Tongue (tissue), 2 donors: Measurements from ENCODE around the gene PSMB3. TPM values are rescaled to one million over a fixed set of nuclear protein-coding genes. Genes with fewer than 3 reads are reported as not detected.
"Not testable (repeated sequence)": the region's sequence is repeated elsewhere in the genome, so short reads cannot be mapped to it uniquely, and the experiment has no call there.

Experiments used
- DNase-seq: peaks from one replicate; pipeline ENCODE4 v3.0.0-alpha.2; 2015
- total RNA-seq: library from RNA; depleted of rRNA; stranded (reverse); fragments of >200 nt; gene quantifications from one replicate; pipeline ENCODE4 v1.2.3, GENCODE V29; 2014

PSMB3 gene
- total RNA-seq, 1 donor from 2014 or later: 64.7 TPM

DNA sequence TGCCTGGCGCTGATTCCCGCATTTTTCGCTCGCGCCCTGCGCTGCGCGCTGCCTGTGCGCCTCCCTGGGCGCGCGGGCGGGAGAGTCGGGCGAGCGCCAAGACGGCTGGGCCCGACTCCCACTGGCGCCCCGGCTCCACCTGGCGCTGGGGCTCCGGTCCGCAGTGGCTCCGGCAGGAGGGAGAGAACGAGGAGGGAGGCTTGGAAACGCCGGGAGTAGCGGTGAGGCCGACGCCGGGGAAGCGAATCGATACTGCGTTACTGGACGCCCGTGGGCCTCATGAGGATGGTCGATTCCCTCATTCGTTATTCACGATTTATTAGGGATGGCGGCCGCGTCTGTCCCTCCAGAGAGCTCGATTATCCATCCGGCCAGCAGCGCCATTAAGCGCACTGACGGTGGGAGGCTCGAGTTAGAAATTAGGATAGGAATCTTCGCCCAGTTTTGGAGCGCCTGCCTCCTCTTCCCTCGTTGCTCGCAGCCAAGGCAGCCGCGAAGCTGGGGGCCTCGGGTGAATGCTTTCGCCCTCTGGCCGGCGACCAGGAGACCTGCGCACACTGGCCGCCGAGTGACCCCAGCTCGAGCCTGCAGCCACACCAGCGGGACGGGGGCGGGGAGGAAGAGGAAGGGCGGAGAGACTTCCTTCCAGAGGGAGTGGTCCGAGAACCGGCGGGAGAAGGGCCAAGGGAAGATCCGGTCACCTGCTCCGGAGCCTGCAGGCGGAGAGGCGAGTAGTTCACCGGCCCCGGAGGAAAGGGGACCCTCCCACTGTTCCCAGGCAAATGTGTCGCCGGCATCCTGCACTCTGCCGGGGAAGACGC, 3.1 kb upstream of the PSMB3 start:
- DNase-seq: peak; percentile 90

DNA sequence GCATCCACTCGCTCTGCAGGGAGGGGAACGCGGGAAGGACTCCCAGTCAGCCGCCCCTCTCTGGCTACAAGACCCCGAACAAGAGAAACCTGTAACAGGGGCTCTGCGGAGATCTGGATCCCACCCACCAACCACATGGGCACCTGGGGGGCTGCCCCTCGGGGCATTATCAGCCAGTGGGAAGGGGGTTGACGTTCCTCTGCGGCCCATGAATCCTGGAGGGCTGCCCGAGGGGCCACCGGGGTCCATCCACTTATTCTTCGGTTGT, 2.6 kb upstream of the PSMB3 start:
- no peak for DNase-seq

DNA sequence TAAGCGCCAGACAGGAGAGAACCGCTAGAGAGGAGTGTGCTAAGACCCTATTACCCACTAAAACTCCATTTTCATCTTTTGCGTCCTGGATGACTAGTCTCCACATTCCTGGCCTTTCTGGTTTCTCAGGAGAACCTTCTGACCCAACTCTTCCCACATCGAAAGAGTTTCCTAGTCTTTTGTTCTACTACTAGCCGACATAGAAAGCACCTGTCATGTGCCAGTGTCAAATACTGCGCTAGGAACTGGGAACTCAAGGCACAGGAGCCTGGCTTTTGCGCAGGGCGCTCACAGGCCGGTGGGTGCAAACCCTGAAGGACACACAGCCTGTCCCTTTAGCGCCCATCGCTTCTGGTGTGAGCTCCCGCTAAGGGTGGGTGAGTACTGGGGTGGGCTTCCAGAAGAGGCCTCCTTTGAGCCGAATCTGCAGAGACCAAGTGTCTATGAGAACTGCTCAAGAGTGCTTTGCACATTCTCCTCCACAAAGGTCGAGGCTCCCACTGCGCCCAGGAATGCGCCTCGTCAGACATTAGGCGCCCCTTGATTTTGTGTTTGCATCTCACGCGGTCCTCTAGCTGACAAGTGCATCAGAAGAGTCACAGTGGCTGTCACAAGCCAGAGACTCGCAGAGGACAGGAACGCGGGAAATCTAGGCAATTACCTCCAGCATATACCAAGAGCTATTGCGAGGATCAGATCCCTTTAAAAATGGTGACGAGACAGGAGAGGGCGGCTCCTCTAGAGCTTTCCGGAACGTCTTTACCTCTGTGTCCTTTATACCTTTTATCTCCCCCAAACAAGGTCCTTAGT, 2.0 kb upstream of the PSMB3 start:
- DNase-seq: peak; percentile 35

DNA sequence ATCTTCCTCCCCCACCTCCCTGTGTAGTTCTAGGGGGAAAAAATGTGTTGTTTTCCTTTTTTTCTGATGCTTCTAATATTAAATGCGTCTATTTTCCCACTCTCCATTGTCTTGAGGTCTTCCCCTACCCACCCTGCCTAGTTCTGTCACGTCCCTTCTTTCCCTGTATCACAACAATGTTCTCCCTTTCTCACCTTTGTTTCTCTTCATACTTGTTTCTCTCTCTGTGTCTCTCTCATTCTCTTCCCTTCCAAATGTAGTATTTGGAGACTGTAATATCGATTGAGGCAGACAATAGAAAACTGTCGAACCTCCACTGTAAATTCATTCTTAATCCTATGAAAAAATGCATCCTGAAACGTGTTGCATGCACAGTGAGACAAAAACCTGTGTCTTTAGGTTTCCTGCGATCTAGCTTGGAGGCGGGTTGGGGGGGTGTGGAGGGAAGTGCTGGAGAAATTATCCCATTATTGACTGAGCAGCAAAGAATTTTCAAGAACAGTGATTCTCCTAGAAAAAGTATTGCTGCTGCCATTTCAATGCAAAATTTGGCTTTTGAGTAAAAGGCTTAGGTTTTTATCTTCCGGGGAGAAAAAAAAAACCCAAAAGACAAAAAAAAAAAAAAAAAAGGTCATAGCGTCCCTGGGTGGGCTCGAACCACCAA, 1.3 kb upstream of the PSMB3 start:
- DNase-seq: no peak

DNA sequence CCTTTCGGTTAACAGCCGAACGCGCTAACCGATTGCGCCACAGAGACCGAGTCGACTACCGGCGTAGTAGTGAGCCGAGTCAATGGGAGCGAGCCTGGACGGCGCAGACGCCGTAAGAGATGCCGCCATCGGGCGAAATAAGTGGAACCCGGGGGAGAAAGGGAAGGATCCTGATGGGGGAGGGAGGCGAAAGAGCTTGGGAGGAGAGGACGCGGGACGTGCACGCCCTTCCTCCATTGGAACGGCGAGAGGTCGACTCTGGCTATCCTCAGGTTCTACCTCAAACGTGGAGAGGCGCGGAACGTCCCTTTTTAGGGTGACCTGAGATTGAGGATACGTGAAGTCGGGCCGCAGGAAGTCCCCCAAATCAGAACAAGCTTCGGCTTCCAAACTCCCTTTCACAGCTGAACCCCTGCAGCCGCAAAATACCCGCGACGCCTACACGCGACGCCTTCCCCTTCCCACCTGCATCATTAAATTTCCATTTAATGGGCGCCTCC, 683 bp upstream of the PSMB3 start:
- peak; percentile 96 for DNase-seq

DNA sequence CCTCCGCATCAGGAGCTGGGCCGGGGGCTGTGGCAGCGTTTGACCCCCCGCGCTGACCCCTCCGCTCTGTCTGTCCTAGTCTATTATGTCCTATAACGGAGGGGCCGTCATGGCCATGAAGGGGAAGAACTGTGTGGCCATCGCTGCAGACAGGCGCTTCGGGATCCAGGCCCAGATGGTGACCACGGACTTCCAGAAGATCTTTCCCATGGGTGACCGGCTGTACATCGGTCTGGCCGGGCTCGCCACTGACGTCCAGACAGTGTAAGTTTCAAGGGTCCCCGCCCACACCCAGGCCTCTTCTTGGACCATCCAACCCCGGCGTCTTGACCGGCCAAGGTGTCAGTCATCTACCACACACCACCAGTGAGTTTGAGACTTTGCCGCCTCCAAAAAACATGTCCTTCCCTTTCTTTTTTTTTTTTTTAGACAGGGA, 548 bp downstream of the PSMB3 start:
- DNase-seq: no peak

DNA sequence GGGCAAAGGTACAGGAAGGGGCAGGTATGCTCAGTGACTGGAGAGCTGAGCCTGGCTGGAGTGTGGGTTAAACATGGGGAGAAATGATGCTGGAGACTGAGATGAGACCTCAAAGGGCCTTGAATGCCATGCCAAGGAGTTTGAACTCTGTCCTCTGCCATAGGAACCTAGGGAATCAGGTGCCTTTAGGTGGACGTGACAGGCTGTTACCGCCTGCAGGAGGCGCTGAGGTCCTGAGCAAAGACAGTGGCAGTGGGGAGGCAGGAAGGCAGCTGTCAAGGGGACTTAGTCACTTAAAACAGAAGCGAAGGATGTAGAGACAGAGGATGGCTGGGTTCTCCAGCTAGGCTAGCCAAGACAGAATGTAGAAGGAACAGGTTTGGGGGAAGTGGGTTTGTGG, 9.1 kb downstream of the PSMB3 start:
- no peak for DNase-seq

DNA sequence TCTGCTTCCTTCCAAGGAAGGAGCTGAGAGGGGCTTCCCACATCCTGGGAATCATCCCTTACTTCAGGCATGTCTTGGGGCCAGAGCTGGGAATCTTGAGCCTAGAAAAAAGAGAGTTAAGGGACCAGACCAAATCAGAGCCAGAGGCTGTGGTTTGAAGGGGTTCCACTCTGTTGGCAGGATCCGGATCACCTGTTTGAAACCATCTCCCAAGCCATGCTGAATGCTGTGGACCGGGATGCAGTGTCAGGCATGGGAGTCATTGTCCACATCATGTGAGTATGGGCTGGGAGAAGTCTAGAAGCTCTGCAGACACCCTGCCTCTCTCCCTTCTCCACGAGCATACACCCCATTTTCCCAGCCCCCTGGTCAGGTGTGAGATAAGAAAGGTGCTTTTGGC, 9.7 kb downstream of the PSMB3 start:
- DNase-seq: no peak

DNA sequence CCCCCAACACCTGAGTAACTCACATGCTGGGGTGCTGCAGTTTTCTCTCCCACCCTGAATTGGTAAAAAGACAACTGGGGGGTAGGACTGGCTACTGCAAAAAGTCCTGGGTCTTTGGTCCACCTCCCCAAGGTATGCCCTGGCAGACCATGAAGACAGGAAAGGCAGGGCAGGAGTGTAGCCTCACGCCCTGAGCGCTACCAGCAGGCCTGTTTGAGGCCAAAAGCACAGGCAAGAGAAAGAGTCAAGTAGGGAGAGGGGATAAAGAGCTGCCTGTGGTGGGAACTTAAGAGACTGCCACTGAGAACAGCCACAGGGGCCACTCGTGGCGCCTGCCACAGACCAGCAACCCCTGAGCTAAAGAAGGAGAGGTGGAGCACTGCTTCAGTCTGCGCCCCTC, 13.8 kb downstream of the PSMB3 start:
- no peak for DNase-seq

DNA sequence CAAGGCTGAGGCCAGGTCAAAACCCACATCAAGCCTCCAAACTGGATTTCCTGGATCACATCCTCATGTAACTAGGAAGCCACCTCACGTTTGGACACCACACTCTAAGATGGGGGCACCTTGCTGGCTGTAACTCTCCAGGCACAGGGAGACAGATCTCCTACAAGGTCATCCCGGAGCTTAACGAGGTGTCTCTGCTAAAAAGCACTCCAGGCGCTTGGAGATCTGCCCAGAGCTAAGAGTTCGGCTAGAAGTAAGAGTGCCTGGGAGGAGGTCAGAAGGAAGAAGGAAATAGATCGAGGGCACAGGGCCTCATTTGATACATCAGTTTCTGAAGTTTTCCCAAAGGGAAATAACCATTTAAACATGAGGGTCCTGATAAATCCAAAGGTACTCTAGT, 15.9 kb downstream of the PSMB3 start:
- DNase-seq: no peak

DNA sequence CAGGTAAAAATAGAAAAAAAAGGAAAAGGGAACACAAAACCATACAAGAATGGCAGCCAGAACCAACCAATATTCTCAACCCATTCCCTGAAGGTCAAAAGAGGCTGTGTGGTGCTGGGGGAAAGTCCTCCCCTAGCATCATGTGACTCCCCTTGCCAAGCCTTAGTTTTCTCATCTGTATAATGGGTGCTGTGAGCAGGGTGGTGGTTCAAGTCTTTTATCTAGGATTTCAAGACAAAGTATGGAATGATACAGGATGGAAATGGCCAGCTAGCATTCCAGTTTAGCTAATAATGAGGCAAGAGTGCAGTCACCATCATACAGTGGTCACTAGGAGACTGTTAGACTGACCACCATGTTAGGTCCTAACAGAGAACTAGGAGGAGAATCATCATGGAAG, 20.7 kb downstream of the PSMB3 start:
- no peak for DNase-seq

DNA sequence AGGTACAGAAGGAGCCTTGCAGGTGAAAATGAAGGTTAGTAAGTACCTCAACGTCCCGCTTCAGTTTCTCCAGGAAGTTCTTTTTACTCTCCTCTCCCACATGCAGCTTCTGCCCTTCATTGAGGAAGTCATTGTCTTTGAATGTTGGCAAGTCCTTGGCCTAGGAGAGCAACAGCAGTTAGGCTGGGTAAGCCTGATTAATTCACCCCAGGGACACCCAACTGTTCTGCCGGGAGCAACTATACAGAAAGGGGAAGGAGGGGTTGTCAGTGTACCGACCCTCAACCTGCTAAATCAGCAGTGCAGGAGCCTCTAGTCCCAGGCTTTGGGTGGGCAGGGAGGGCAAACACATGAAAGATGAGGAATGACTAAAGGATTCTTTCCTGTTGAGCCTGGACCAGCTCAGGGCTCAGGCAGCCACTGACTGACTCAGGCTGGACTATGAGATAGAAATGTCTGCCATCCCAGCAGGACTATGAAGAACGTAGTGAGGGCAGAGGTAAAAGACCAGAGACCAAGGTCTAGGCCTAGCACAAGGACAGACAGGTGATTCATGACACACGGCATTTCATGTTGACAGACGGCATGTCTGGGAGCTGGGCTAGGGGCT, 25.2 kb downstream of the PSMB3 start:
- no peak for DNase-seq

DNA sequence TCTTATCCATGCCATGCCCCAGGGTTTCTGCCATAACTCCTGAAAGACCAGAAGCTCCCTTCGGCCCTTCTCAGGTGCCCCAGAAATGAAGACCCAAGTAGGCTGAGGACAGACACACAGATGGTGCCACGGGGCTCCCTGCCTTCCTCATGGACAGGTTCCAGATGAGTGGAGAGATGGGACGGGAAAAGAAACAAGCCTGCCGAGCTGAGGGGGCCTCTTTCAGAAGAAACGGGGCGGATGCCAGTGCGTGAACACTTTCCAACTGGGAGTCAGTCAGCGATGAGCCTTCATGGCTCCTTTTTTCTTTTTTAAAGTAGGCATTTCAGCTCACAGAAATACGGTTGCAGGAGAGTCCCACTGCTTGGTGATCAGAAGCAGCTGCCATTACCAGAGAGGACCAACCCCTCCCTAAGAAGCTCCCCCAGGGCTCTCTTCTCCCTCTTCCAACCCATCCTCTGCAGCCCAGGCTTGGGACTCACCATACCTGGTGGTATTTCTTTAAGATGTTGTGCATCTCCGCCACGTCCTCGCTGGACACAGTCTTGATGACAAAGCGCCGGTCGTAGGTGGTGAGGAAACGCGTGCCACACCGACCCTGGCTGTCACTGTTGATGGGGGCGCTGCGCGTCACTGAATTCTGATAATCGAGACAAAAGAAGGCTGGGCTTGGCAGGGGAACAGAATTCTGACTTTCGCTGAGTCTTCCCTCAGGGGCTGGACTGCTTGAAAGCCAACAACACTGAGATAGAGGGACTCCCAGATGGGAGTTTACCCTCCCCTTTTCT, 27.6 kb downstream of the PSMB3 start:
- no peak for DNase-seq

DNA sequence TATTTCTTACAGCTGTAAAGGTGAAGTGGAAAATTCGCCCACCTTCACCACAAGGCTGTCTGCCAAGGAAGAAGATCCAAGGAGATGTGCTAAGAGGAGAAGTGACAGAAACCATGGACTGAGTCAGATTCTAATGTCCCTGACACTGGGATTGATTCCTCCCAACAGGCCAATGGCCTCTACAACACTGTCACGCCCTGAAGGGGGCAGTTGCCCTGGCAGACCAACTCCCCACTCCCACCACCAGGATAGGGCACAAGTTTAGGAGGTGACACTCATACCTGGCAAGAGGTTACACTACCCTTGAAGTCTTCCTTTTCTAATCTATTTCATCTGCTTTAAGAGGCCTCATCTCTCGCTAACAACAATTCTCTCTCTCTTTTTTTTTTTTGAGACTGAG, 30.7 kb downstream of the PSMB3 start:
- DNase-seq: no peak

DNA sequence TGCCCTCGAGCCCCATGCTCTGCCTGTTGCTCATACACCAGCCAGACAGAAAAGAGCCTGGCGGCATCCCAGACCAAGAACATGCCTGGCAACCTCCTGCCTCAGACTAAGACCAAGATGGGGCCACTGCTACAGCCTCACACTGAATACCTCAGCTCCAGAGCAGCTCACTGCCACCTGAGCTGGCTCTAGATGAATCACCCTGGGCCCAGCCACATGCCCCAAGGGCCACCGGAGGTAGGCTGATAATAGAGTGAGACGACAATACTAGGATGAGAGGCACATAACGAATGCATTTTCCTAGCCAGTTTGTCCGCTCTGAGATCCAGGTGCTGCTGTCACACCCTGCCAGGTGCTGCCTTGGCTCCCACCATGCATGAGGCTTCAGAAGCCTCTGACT, 33.8 kb downstream of the PSMB3 start:
- DNase-seq: no peak

DNA sequence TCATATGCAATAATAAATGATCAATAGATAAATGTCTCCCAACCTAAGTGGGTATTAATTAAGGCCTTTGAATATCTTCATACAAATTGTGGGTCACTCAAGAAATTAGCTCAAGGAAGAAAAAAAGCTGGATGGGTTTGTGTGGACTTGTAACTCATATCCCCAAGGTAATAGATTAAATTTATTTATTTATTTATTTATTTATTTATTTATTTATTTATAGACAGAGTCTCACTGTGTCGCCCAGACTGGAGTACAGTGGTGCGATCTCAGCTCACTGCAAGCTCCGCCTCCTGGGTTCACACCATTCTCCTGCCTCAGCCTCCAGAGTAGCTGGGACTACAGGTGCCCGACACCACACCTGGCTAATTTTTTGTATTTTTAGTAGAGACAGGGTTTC, 35.5 kb downstream of the PSMB3 start:
- DNase-seq: not testable (repeated sequence)

DNA sequence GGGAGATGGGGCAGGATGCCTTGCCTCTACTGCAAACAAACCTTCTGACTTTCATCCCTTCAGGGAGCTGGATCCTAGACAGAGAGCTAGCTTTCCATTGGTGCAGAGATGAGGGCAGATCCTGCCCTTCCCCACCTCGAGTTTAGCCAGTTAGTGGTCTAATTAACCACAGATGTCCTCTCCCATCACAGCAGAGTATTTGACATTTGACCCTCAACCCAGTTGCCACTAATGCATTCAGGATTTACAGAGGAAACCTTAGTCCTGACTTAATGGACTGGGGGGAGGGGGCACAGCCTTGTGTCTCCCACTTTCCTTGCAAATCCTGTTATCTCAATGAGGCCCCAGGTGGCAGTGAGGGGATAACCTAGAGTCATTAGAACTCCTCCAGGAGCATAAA, 36.6 kb downstream of the PSMB3 start:
- DNase-seq: no peak

DNA sequence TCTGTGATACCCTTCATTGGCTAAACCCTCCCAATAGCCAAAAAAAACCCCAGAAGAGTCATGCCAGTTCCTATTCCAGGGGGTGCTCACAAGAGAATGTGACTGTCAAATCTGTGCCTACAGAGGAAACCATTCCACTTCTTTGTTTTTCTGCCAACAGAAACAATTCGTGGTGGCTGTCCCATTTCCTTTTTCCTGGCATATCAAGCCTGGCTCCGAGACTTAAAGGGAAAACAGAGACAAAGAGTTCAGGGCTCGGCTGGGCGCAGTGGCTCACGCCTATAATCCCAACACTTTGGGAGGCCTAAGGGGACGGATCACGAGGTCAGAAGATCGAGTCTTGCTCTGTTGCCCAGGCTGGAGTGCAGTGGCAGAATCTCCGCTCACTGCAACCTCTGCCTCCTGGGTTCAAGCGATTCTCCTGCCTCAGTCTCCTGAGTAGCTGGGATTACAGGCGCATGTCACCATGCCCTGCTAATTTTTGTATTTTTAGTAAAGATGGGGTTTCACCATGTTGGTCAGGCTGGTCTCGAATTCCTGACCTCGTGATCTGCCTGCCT, 37.7 kb downstream of the PSMB3 start:
- not testable (repeated sequence) for DNase-seq

DNA sequence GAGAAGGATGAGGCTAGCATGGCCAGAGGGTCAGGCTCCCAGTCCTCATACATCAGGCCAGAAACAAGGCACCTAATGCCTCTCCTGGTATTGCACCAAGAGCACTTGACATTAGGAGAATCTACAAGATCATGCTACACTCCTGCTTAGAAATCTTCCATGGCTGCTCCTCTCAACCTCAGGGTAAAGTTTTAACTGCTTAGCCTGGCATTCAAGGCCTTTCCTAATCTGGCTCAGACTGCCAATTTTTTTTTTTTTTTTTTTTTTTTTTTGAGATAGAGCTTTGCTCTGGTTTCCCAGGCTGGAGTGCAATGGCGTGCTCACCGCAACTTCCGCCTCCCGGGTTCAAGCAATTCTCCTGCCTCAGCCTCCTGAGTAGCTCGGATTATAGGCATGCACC, 38.6 kb downstream of the PSMB3 start:
- no peak for DNase-seq

DNA sequence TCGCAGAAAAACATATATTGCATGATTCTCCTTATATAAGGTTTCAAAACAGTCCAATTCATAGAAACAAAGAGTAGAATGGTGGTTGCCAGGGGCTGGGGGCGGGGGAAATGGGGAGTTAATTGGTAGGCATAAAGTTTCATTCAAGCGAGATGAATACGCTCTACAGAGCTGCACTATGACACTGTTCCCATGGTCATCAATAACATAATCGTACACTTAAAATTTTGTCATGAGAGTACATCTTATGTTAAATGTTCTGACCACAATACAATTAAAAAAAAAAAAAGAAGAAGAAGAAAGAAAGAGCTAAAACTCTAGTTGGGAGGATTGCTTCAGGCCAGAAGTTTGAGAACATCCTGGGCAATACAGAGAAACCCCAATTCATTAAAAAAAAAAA, 41.7 kb downstream of the PSMB3 start:
- DNase-seq: no peak

DNA sequence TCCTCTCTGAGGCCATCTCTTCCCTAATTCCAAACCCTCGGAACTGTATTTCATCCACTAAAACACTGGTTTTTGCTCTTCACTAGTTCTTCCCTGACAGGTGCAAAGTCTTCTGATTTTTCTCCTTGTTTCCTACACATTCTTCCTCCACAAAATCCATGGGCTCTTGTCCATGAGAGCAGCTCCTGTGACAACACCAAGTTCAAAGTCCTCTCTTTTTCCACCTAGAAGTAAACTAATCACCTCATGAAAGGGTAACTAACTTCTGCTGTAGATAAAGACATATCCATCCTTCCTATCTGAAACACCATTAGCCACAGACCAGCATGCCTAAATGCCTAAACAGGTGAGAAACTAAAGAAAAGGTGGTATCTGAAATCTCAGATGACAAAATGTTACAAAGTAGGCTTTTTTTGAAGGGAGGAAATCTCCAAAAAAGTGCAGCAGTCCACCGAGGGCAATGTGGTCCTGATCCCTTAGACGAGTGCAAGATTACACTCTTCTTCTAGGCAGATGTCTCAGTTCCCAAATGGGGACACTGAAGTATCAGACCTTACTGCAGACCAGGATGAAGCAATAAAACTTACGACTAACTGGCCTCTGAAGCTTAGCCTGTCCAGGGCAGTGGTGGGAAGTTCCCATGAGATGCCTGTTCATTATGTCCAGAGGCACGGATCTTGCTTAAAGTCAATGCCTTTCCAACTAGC, 44.1 kb downstream of the PSMB3 start:
- DNase-seq: no peak
